HT-29 (cell line): Measurements from ENCODE around the gene CACNA2D1. TPM values are rescaled to one million over a fixed set of nuclear protein-coding genes. Genes with fewer than 3 reads are reported as not detected.
"Not testable (repeated sequence)": the region's sequence is repeated elsewhere in the genome, so short reads cannot be mapped to it uniquely, and the experiment has no call there.

Source experiments
- DNase-seq: peaks from one replicate; pipeline ENCODE4 v3.0.0-alpha.2; 2015; ENCODE audit warnings: low spot score
- total RNA-seq: library from RNA; depleted of rRNA; stranded (reverse); fragments of >200 nt; shearing (Covaris generic); gene quantifications from 2 replicates; pipeline ENCODE4 v1.2.3, GENCODE V29; 2014

CACNA2D1 gene
- total RNA-seq, 1 experiment from 2014 or later = not detected

GRCh38 chr7:82172017-82172416, 271.6 kb downstream of the CACNA2D1 start:
- DNase-seq = no peak

- DNase-seq = no peak
These were observed 275.8 kb downstream of the CACNA2D1 start for GRCh38 chr7:82167558-82168314.

GRCh38 chr7:82166260-82167015, 277.1 kb downstream of the CACNA2D1 start:
- DNase-seq = no peak

- DNase-seq = no peak
These were observed 278.8 kb downstream of the CACNA2D1 start for GRCh38 chr7:82164813-82165212.

GRCh38 chr7:82164410-82164809, 279.2 kb downstream of the CACNA2D1 start:
- no peak for DNase-seq

- DNase-seq = no peak
These were observed 280.0 kb downstream of the CACNA2D1 start for GRCh38 chr7:82163586-82163985.

- no peak for DNase-seq
These were observed 281.3 kb downstream of the CACNA2D1 start for GRCh38 chr7:82162289-82162688.

GRCh38 chr7:82158327-82158726, 285.2 kb downstream of the CACNA2D1 start:
- DNase-seq = no peak

- DNase-seq = no peak
These were observed 286.7 kb downstream of the CACNA2D1 start for GRCh38 chr7:82156893-82157292.

- no peak for DNase-seq
These were observed 287.4 kb downstream of the CACNA2D1 start for GRCh38 chr7:82156168-82156567.

GRCh38 chr7:82154728-82155127, 288.8 kb downstream of the CACNA2D1 start:
- DNase-seq = no peak

GRCh38 chr7:82153776-82154175, 289.8 kb downstream of the CACNA2D1 start:
- DNase-seq = no peak

GRCh38 chr7:82152858-82153257, 290.7 kb downstream of the CACNA2D1 start:
- DNase-seq = no peak

- DNase-seq = no peak
These were observed 297.1 kb downstream of the CACNA2D1 start for GRCh38 chr7:82146491-82146890.

GRCh38 chr7:82142263-82142864, 301.2 kb downstream of the CACNA2D1 start:
- no peak for DNase-seq

GRCh38 chr7:82141427-82141826, 302.1 kb downstream of the CACNA2D1 start:
- no peak for DNase-seq

GRCh38 chr7:82140608-82141007, 303.0 kb downstream of the CACNA2D1 start:
- not testable (repeated sequence) for DNase-seq

GRCh38 chr7:82131215-82131614, 312.4 kb downstream of the CACNA2D1 start:
- DNase-seq = no peak

- DNase-seq = no peak
These were observed 314.5 kb downstream of the CACNA2D1 start for GRCh38 chr7:82129091-82129490.

GRCh38 chr7:82128546-82128945, 315.0 kb downstream of the CACNA2D1 start:
- DNase-seq = no peak

- no peak for DNase-seq
These were observed 317.0 kb downstream of the CACNA2D1 start for GRCh38 chr7:82126576-82126975.

GRCh38 chr7:82124445-82124844, 319.1 kb downstream of the CACNA2D1 start:
- no peak for DNase-seq

- DNase-seq = no peak
These were observed 321.3 kb downstream of the CACNA2D1 start for GRCh38 chr7:82122275-82122674.
